ENCODE data around the gene CCDC51.
"Not testable (repeated sequence)": the region's sequence is repeated elsewhere in the genome, so short reads cannot be mapped to it uniquely, and the experiment has no call there.

The CCDC51 gene

GRCh38 chr3:48439820-48440589 is at the start of gene CCDC51, which contains the start of gene TMA7:
TSS of gene CCDC51 (minus strand) at chr3:48440119. CDS start at chr3:48435128, 4,991 bp downstream.
TSS of gene TMA7 (plus strand) at chr3:48440257. CDS start at chr3:48440297, 40 bp downstream.
- DNase-seq (ENCODE audit: low spot score): peak; percentile 98

- no peak for DNase-seq (ENCODE audit: low spot score)
Observed at GRCh38 chr3:48486952-48487351, 47.0 kb upstream of the CCDC51 start.

GRCh38 chr3:48482822-48483221 is 42.9 kb upstream of the CCDC51 start:
- DNase-seq (ENCODE audit: low spot score): not testable (repeated sequence)

GRCh38 chr3:48480891-48481290 is 41.0 kb upstream of the CCDC51 start:
- not testable (repeated sequence) for DNase-seq (ENCODE audit: low spot score)

GRCh38 chr3:48478626-48479555 is 39.0 kb upstream of the CCDC51 start:
- no peak for DNase-seq (ENCODE audit: low spot score)

GRCh38 chr3:48477959-48478520 is 38.1 kb upstream of the CCDC51 start:
- no peak for DNase-seq (ENCODE audit: low spot score)

- no peak for DNase-seq (ENCODE audit: low spot score)
Observed at GRCh38 chr3:48476426-48477053, 36.6 kb upstream of the CCDC51 start.

GRCh38 chr3:48475188-48475587 is 35.3 kb upstream of the CCDC51 start:
- no peak for DNase-seq (ENCODE audit: low spot score)

- no peak for DNase-seq (ENCODE audit: low spot score)
Observed at GRCh38 chr3:48474619-48475018, 34.7 kb upstream of the CCDC51 start.

- not testable (repeated sequence) for DNase-seq (ENCODE audit: low spot score)
Observed at GRCh38 chr3:48474031-48474430, 34.1 kb upstream of the CCDC51 start.

- DNase-seq (ENCODE audit: low spot score): no peak
Observed at GRCh38 chr3:48473617-48473952, 33.7 kb upstream of the CCDC51 start.

- peak; percentile 94 for DNase-seq (ENCODE audit: low spot score)
Observed at GRCh38 chr3:48472923-48473616, 33.2 kb upstream of the CCDC51 start.

GRCh38 chr3:48472673-48472922 is 32.7 kb upstream of the CCDC51 start:
- DNase-seq (ENCODE audit: low spot score): no peak

GRCh38 chr3:48470286-48470685 is 30.4 kb upstream of the CCDC51 start:
- no peak for DNase-seq (ENCODE audit: low spot score)

- DNase-seq (ENCODE audit: low spot score): no peak
Observed at GRCh38 chr3:48469046-48469915, 29.4 kb upstream of the CCDC51 start.

- DNase-seq (ENCODE audit: low spot score): no peak
Observed at GRCh38 chr3:48468329-48468731, 28.4 kb upstream of the CCDC51 start.

GRCh38 chr3:48467473-48468267 is 27.8 kb upstream of the CCDC51 start:
- DNase-seq (ENCODE audit: low spot score): no peak

GRCh38 chr3:48467110-48467454 is 27.2 kb upstream of the CCDC51 start:
- no peak for DNase-seq (ENCODE audit: low spot score)

- no peak for DNase-seq (ENCODE audit: low spot score)
Observed at GRCh38 chr3:48466386-48467109, 26.6 kb upstream of the CCDC51 start.

All from RKO (cell line).